ENCODE measurements around the gene HEATR5B. TPM values are rescaled to one million over a fixed set of nuclear protein-coding genes. Genes with fewer than 3 reads are reported as not detected.

Gene HEATR5B
- polyA plus RNA-seq, 3 donors = 20.0 to 24.5 (median 24.2) TPM

GRCh38 chr2:37085731-37086147, 1.6 kb upstream of the HEATR5B start:
- no peak for DNase-seq (ENCODE audit: extremely low read depth in 1 of 11, low read depth in 9 of 11, low spot score in 4 of 11)

- DNase-seq (ENCODE audit: extremely low read depth in 1 of 11, low read depth in 9 of 11, low spot score in 4 of 11) = peak in 2 of 11 donors; percentile 0 to 1
Measured at GRCh38 chr2:37084797-37085196, 625 bp upstream of the HEATR5B start.

GRCh38 chr2:37080689-37081088, 3.5 kb downstream of the HEATR5B start:
- DNase-seq (ENCODE audit: extremely low read depth in 1 of 11, low read depth in 9 of 11, low spot score in 4 of 11) = no peak

- no peak for DNase-seq (ENCODE audit: extremely low read depth in 1 of 11, low read depth in 9 of 11, low spot score in 4 of 11)
Measured at GRCh38 chr2:37080266-37080665, 3.9 kb downstream of the HEATR5B start.

GRCh38 chr2:37070931-37071330, 13.2 kb downstream of the HEATR5B start:
- no peak for DNase-seq (ENCODE audit: extremely low read depth in 1 of 11, low read depth in 9 of 11, low spot score in 4 of 11)

- no peak for DNase-seq (ENCODE audit: extremely low read depth in 1 of 11, low read depth in 9 of 11, low spot score in 4 of 11)
Measured at GRCh38 chr2:37068686-37069085, 15.5 kb downstream of the HEATR5B start.

GRCh38 chr2:37061776-37062175, 22.4 kb downstream of the HEATR5B start:
- no peak for DNase-seq (ENCODE audit: extremely low read depth in 1 of 11, low read depth in 9 of 11, low spot score in 4 of 11)

GRCh38 chr2:37061013-37061711, 23.0 kb downstream of the HEATR5B start:
- no peak for DNase-seq (ENCODE audit: extremely low read depth in 1 of 11, low read depth in 9 of 11, low spot score in 4 of 11)

- no peak for DNase-seq (ENCODE audit: extremely low read depth in 1 of 11, low read depth in 9 of 11, low spot score in 4 of 11)
Measured at GRCh38 chr2:37060446-37060845, 23.7 kb downstream of the HEATR5B start.

- DNase-seq (ENCODE audit: extremely low read depth in 1 of 11, low read depth in 9 of 11, low spot score in 4 of 11) = no peak
Measured at GRCh38 chr2:37059841-37060240, 24.3 kb downstream of the HEATR5B start.

GRCh38 chr2:37052600-37053332, 31.4 kb downstream of the HEATR5B start:
- no peak for DNase-seq (ENCODE audit: extremely low read depth in 1 of 11, low read depth in 9 of 11, low spot score in 4 of 11)

- DNase-seq (ENCODE audit: extremely low read depth in 1 of 11, low read depth in 9 of 11, low spot score in 4 of 11) = no peak
Measured at GRCh38 chr2:37039580-37039979, 44.6 kb downstream of the HEATR5B start.

GRCh38 chr2:37037771-37038170, 46.4 kb downstream of the HEATR5B start:
- no peak for DNase-seq (ENCODE audit: extremely low read depth in 1 of 11, low read depth in 9 of 11, low spot score in 4 of 11)

- no peak for DNase-seq (ENCODE audit: extremely low read depth in 1 of 11, low read depth in 9 of 11, low spot score in 4 of 11)
Measured at GRCh38 chr2:37029758-37030157, 54.4 kb downstream of the HEATR5B start.

- DNase-seq (ENCODE audit: extremely low read depth in 1 of 11, low read depth in 9 of 11, low spot score in 4 of 11) = no peak
Measured at GRCh38 chr2:37026050-37026449, 58.1 kb downstream of the HEATR5B start.

- DNase-seq (ENCODE audit: extremely low read depth in 1 of 11, low read depth in 9 of 11, low spot score in 4 of 11) = no peak
Measured at GRCh38 chr2:37020887-37021796, 63.0 kb downstream of the HEATR5B start.

- peak in 2 of 11 donors; percentile 1 to 5 for DNase-seq (ENCODE audit: extremely low read depth in 1 of 11, low read depth in 9 of 11, low spot score in 4 of 11)
Measured at GRCh38 chr2:37020212-37020886, 63.8 kb downstream of the HEATR5B start.

- DNase-seq (ENCODE audit: extremely low read depth in 1 of 11, low read depth in 9 of 11, low spot score in 4 of 11) = no peak
Measured at GRCh38 chr2:37013315-37013641, 70.9 kb downstream of the HEATR5B start.

GRCh38 chr2:37011130-37011529, 73.0 kb downstream of the HEATR5B start:
- DNase-seq (ENCODE audit: extremely low read depth in 1 of 11, low read depth in 9 of 11, low spot score in 4 of 11) = no peak

Data from renal cortex interstitium (tissue), 11 donors.